GM19043 (cell line): ENCODE measurements around the gene GRIK3.

Experiments
- ATAC-seq: cut with Tn5 transposase; IDR thresholded peaks from one replicate; pipeline ENCODE4 v1.9.1; 2021; ENCODE audit warnings: low read depth; ENCODE audit not compliant: unreplicated experiment

GRIK3 gene

DNA sequence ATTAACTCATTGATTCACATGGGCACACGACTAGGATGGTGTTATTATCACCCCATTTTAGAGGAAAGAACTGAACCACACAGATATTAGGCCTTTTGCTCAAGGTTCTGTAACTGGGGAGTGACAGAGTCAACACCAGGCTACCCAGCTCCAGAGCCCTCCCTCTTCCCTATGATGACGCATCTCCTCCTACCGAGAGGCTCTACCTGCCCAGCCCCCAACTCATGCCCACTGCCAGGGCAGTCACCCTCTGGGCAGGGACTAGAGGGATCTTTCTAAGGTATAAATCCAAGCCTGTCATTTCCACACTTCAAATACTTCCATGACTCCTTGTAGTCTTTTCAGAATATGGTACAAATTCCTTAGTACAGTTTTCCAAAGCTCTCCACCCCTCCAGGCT, 171.3 kb downstream of the GRIK3 start:
- ATAC-seq = no peak

DNA sequence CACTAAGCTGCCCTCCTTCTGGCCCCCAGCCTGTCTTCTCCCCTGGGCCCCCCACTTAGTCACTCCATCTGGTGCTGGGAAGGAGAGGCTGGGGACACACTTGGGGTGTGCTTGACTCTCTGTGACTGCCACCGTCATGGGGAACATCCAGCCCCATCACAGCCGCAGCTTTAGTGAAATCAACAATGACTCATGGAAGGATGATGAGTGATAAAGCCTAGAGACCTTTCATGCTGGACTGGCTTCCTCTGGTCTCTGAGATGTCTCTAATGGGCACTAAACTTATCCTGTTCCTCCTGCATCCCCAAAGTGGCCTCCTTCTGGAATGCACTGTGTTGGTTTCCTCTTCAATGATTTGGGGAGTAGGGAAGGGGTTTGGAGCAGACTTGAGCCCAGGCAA, 172.9 kb downstream of the GRIK3 start:
- no peak for ATAC-seq

DNA sequence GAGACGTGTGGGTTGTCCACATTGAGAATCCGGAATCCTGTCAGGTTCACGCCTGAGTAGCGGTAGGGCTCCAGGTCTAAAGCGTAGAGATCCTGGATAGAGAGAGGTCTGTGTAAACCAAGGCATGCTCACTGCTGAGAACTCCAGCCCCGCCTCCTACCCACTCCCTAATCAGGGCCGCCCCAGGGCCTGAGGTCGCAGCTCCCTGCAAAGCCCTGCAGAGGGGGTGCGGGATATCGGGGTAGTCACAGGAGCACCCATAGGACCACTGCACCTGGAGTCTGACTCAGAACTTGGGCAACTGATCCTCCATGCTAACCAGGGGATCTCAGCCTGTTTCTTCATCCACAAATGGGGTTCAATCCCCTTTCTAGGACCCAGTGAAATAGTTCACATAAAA, 174.4 kb downstream of the GRIK3 start:
- ATAC-seq = no peak

DNA sequence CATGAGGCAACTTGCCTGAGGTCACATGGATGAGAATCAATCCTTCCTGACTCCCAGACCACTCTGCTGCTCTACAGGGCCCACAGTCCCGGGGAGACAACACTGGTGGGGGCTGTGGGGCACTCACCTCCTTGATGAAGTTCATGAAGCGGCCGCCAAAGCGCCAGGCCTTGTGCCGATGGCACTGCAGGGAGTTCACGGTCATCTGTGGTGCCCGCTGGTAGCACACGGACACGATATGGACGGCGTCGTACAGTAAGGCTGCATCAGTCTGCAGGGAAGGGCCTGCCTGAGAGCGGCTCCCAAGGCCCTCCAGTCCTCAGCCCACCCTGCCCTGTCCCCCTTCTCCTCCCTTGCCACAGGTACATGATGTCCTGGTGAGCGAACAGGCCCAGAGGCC, 175.3 kb downstream of the GRIK3 start:
- no peak for ATAC-seq

DNA sequence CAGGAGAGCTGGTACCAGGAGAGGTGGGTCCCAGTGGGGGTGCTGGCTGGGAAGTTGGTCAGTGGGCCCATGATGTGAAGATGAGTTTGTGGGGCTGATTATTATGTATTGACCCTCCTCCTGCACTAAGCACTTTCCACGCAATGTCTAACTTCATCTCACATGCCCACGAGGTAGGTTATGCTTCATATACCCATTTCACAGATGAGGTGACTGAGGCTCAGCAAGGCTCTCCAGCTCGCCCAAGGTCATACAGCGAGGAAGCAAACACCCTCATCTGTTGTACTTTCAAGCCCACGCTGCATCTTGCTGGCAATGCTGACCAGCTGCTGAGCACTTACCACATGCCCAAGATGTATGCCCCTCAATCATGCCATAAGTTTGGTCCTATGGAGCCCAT, 175.8 kb downstream of the GRIK3 start:
- ATAC-seq = no peak

DNA sequence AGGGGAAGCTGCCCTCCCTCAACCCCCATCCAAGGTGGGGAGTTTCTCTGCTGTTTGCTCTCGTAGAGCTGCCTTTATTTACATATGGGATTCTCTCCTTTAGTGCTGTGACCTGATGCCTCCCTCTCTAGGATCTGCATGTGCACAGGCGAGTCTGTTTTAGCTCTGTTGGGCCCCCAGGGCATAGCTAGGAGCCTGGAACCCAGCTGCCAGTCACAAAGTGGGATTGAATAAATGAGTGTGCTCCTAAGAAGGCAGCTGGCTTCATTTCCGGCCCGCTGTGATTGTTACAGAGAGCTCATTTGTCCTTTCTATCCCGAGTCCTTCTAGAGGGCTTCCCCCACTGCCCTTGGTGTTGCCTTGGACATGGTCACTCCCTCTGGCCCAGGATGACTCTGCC, 176.6 kb downstream of the GRIK3 start:
- no peak for ATAC-seq

DNA sequence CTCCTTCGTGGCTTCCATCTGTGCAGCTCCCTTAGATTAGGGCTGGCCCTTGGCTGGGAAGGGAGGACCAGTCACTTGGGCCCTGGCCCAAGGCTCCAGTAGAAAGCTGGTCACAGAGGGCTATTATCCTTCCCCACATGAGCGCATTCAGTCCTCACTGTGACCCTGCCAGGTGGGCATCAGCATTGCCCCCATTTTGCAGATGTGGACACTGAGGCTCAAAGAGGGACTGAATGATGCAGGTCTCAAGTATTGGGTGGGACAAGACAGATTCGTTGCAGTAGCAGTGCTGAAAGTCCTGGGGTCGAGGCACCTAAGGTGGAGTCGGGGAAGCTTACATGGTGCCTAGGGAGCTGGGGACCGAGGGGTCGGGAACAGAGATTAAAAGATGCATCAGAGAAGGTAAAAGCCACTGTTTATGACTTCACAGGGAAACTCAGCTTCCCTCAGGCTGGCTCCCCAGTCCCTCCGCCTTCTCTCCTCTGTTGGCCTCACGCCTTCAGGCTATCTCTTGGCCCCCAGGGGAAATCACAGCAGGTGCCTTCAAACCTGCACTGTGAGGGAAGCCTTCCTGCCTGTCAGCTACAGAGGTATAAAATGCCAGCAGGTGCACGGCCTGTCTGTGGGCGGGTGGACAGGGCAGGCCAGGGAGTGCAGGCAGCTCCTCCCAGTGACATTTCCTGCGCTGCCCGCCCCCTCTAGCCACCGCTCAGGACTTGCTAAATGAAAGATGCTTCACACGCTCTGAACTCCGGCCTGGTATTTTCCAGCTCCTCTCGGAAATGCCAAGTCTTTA, 178.4 kb downstream of the GRIK3 start:
- ATAC-seq = no peak

DNA sequence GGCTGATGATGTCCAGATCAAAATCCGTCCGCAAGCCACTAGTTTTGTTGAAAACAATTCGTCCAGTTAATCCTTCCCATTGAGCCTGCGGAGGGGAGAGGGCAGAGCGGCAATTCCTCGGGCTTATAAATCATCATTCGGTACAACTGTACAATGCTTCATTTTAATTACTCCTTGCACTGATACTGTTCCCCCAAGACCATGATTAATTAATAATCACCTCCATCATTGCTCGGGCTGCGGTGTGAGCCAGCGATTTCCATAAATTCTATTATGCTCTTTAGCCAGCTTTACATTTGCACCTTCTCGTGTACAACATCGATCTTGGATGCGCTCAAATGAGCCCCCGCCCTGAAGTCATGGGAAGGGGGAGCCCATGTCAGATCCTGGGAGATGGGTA, 180.7 kb downstream of the GRIK3 start:
- no peak for ATAC-seq

DNA sequence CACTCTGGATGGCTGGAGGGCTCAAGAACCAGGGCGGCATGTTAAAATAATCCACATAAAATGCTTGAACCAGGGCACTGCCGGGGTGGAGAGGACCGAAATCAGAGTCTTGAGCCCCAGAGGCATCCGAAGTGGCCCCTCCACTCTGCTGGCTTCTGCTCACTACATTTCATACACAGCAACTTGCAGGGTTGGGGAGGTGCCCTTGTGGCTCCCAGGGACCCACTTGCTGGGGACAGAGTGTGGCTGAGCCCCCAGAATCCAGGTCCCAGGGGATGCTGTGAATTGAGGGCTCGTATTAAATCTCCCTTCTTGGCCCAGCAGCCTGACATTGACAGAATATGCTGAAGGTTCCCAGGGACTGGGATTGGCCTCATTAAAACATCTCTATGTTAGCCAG, 181.7 kb downstream of the GRIK3 start:
- no peak for ATAC-seq

DNA sequence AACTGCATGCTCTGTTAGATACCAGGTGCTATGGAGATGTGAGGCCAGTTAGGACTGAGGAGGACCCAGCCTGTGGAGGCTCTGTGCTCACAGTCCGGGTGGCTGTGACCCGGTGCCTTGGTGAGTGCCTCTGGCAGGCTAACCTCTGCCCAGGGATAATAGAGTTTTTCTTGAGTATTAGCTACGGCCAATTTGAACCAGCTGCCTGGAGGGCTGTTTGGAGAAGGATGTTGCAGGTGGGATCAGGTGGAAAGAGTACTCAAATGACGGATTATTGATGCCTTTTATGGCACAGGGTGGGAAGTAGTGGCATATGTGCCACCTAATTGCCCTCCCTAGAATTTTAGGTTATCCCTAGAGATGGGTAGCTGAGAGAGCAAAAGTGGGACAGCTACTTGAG, 182.7 kb downstream of the GRIK3 start:
- ATAC-seq = no peak

DNA sequence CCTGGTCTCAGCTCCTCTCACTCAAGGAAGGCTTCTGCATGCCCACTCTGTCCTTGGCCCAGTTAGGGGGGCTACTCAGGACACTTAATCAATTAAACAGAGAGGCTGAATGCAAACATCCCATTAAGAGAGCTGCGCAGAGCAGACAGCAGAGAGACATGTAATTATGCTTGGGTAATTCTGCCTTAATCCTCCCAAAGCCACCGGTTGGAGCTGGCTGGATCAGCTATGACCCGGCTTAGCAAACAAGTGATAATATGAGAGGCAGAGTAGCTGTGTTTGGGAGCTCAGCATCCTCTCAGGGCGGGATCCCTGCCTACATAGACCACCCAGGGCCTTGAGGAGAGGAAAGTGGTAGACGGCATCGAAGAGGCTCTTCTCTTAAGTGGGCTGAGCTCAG, 183.2 kb downstream of the GRIK3 start:
- ATAC-seq = no peak

DNA sequence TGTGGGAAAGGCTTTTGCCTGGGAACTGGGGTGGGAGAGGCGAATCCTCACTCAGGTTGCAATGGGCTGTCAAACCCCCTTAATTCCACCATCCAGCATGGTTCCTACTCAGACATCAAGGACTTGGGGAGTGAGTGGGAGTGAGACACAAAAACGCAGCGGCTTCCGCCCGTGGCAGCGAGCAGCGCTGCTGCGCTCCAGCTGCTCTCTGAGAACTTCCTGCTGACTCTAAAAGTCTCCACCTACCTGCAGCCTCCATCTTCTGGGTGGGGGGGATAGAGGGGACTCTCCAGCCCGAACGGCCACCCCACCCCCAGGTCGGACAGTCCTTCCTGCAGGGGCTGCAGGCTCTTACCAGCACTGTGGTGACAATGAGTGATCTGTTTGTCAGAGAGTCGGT, 184.4 kb downstream of the GRIK3 start:
- ATAC-seq = no peak

DNA sequence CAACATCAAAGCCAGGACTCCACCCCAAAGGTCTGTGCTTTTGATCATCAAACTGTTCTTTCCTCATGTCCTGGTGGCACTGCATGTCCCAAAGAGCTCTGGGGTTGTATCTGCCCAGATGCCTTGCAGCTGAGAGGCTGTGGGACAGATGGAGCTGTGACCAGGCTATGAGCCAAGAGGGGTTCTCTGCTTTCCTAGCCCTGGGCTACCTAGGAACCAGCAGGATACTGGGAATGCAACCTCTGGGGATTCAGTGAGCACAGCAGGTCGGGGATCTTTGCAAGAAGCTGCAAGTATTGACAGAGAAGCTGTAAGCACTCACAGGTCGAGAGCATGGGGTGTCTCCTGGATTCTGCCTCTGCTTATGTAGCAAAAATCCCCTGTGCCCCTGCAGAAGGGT, 186.6 kb downstream of the GRIK3 start:
- no peak for ATAC-seq

DNA sequence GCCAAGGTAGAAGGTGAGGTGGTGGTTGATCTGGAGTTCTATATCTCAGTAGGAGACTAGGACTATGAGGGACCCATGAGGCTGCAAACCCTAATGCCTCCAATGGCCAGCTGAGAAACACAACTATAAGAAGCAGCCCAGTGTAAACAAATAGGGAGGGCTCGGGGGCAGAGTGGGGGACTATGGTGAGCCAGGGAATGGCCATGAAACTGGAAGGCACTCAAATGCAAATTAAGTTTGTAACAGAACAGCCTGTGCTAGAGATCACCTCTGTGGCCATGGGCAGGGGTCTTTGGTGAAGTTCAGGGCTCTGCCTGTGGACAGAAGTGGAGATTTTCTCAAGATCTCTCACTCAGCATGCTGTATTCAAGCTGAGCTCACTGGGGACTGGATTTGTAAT, 187.1 kb downstream of the GRIK3 start:
- no peak for ATAC-seq

DNA sequence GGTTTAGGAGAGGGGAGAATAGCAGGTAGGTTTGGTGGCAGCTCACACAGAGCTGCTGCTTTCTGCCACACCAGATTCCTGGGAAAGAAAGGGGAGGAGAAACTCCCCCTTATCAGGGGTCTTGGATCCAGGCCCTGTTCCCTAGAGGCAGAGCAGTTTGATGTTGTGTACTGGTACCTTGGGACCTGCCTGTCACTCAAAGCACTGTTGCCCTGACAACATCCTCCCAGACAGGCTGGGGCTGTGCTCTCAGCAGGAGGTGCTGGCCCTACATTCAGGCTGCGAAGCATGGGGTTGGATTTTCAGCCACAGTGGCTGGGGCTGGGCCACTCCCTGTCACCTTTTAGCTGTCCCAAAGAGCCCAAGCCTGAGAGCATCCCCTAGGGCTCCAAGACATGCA, 188.0 kb downstream of the GRIK3 start:
- no peak for ATAC-seq

DNA sequence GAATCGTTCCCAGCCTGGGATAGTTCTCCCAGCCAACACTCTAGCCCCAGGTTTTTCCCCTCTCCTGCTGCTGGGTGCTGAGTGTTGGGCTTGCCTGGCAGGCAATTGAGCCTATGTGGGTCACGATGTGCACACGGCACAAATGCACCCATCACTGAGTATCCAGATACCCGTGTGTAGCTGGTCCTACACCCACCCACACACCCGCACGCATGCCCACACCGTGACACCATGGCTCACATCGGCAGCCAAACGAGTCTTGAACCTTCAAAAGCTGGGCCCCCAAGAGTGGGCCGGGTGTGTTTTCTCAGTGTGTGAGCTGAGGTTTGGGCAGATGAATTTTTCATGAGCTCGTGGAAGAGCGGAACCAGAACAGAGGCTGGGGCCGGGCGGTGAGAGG, 188.5 kb downstream of the GRIK3 start:
- ATAC-seq = no peak

DNA sequence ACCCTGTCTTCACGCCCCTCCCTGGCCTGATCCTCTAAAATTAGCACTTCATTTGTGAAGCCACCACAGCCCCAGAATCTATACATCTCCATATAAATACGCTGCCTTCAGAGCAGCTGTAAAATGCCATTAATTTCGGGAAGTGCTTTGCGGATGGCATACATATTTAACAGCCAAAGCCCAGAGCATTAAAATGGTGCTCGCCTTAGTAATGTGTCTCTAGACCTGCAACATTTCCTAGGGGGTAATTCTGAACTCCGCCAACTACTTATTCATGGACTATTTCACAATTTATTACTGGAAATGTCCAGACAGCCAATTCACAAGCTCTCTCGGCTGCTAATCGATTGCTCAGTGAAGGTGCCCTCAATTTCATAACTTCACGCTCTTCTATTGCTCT, 189.4 kb downstream of the GRIK3 start:
- ATAC-seq = no peak

DNA sequence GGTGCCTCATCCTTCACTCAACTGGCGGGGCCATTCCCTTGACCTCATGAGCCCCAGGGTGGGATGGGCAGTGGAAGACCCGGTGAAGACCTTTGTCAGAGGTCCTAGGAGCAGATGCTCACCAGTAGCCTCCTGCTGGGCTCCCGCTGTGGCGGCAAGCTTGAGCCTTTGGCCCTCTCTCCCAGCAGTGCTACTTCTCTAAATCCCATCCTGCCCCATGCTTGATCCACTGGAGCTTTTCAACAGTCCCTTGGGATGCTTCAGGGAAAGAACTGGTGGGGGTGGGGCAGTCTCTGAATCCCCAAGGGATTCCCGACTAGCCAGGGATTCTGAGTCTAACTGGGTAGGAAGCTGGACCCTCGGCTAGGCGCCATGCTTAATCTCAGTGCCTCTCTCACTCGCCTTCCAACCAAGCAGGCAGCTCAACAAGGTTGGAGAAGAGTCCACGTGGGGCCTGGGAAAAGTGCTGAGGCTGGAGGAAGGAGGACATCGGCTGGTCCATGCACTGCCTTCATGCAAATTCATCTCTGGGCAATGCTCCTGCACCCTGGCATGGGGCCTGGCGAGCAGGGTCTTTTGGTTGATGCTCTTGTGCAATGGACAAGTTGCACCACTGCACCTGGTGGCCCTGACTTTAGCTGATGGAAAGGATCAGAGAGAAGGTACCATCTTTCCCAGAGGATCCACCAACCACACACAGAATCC, 190.3 kb downstream of the GRIK3 start:
- no peak for ATAC-seq

DNA sequence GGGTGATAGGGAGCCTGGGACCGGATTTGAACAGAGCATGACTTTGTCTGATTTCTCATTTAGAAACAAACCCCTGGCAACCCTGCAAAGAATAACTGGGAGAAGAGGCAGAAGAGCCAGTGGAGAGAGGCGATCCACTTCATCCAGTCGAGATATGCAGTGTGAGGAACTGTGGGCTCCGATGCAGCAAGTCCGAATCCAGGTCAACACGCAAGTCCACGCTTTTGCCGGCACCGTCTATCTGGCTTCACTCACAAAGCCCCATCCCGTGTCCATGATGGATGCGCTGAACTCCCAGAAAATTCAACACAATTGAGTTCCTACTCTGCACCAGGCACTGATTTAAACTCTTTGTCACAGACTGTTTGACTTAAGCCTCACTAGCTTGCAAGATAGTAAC, 191.3 kb downstream of the GRIK3 start:
- ATAC-seq = no peak

DNA sequence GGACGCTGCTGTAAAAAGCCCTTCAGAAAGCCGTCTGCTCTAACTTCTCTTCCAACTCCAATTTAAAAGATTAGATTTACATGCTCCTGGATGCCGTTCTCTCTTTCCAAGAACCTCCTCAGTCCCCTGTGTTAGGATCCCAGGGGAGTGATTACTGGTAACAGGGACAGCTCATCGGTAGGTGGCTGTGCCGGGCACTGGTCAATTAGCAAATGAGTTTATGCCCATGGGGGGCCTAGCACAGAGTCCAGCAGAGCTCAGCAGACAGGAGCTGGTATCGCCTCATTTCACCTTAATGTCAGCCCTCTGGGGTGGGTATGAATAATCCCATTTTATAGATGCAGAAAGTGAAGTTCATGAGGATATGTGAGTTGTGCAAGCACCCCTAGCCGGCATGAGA, 191.9 kb downstream of the GRIK3 start:
- ATAC-seq = no peak

DNA sequence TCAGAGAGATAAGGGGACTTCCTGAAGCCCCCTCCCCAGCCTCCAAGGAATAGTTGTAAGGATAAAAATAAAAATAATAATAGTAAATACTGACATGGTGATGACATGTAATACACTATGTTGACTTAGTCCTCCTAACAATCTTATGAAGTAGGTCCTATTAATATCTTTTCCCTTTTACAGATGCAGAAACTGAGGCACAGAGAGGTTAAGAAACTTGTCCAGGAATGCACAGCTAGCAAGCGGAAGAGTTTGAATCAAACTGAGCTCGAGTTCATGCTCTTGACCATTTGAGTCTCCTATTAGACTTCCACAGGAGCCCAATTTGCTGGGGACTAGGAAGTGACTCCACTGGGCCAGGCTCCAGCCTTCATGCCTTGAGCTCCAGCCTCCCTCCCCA, 194.8 kb downstream of the GRIK3 start:
- no peak for ATAC-seq

DNA sequence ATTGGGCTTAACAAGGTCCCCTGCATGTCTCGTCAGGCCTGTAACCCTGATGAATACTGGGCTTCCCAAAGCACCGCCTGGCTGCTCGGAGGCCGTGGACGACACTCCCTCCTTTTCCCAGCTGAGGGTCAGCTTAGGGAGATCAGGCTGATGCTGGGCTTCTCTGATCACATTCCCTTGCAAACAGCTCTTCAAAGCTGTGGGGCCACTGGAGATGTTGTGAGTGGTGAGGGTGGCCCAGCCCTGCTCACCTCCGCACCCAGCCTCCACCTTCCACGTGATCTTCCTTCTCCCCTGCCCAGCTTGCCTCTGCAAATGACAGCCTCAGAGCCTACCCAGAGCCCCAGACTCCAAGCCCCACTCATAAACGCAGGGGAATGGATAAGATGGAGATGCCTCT, 195.4 kb downstream of the GRIK3 start:
- ATAC-seq = no peak
